ENCODE results near the gene SLC25A28. TPM values are rescaled to one million over a fixed set of nuclear protein-coding genes. Genes with fewer than 3 reads are reported as not detected.

The SLC25A28 gene
- total RNA-seq, 1 experiment from 2014 or later: 42.8 TPM

Other genes starting within 250 kb of the SLC25A28 start
- 51.6 TPM for gene GOT1, start 189.8 kb downstream of the SLC25A28 start, total RNA-seq (2021; ENCODE audit: unreplicated experiment)
- gene NKX2-3, start 87.5 kb downstream of the SLC25A28 start, total RNA-seq (2021; ENCODE audit: unreplicated experiment): 0.15 TPM
- 15.9 TPM for gene ENTPD7, start 39.1 kb upstream of the SLC25A28 start, total RNA-seq (2021; ENCODE audit: unreplicated experiment)
- gene COX15, start 111.7 kb upstream of the SLC25A28 start, total RNA-seq (2021; ENCODE audit: unreplicated experiment): 62.9 TPM
- gene CUTC, start 111.8 kb upstream of the SLC25A28 start, total RNA-seq (2021; ENCODE audit: unreplicated experiment): 37.0 TPM
- 6.5 TPM for gene ABCC2, start 162.2 kb upstream of the SLC25A28 start, total RNA-seq (2021; ENCODE audit: unreplicated experiment)

All from Panc1 (cell line).